Erythroblast (primary cell): Measurements from ENCODE around the gene CST9.

Source experiments
- GATA1 ChIP-seq: IDR thresholded peaks from 2 replicates; pipeline ENCODE4 v1.6.1; 2011; ENCODE audit warnings: low read depth, mild to moderate bottlenecking, control low read depth, low read length, moderate library complexity
- POLR2A ChIP-seq: IDR thresholded peaks from 2 replicates; pipeline ENCODE4 v1.6.1; 2011; ENCODE audit warnings: mild to moderate bottlenecking, low read length

DNA sequence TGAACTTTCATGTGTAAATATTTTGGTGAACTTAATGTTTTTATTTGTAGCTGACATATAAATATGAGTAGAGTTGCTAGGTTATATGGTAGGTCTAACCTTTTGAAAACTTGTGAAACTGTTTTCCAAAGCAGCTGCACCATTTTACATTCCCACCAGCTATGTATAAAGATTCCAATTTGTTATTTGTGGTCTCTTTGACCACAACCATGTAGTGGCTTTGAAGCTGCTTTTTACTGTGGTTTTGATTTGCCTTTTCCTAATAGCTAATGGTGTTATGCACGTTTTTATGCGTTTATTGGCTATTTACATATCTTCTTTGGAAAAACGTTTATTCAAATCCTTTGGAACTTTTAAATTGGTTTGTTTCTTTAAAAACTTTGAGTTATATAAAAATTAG lies 21.8 kb upstream of the CST9 start:
- no peak for TF ChIP-seq POLR2A
- no peak for TF ChIP-seq GATA1
